Loucy (cell line): ENCODE data around the gene NUP107.

ENCODE experiments used
- H2AFZ ChIP-seq: fragments of 200-600 bp; sonication (generic); 2 replicates; pipeline ENCODE4 v1.6.0; 2016; ENCODE audit warnings: antibody characterized with exemption, mild to moderate bottlenecking, low read length, moderate library complexity
- H3F3A ChIP-seq: fragments of 200-600 bp; 2 replicates; pipeline ENCODE4 v1.6.0; 2016; ENCODE audit warnings: antibody characterized with exemption, low read depth, mild to moderate bottlenecking
- H3K27me3 ChIP-seq: fragments of 200-600 bp; sonication (generic); 2 replicates; pipeline ENCODE4 v1.6.1; 2014; ENCODE audit warnings: low read length, mild to moderate bottlenecking; ENCODE audit not compliant: insufficient read depth, poor library complexity, severe bottlenecking
- H3K36me3 ChIP-seq: fragments of 200-600 bp; sonication (generic); 2 replicates; pipeline ENCODE4 v1.6.1; 2016; ENCODE audit warnings: low read length; ENCODE audit not compliant: insufficient read depth
- H3K4me1 ChIP-seq: fragments of 200-600 bp; sonication (generic); 2 replicates; pipeline ENCODE4 v1.5.1; 2014; ENCODE audit warnings: low read length, mild to moderate bottlenecking; ENCODE audit not compliant: insufficient read depth, poor library complexity, severe bottlenecking
- H3K4me2 ChIP-seq: fragments of 200-600 bp; sonication (generic); 2 replicates; pipeline ENCODE4 v1.6.0; 2014; ENCODE audit warnings: antibody characterized with exemption, low read length, low read depth, mild to moderate bottlenecking; ENCODE audit not compliant: poor library complexity, severe bottlenecking
- H3K4me3 ChIP-seq: fragments of 200-600 bp; sonication (generic); 2 replicates; pipeline ENCODE4 v1.5.1; 2014; ENCODE audit warnings: low read length, mild to moderate bottlenecking, mixed read lengths; ENCODE audit not compliant: poor library complexity, severe bottlenecking
- H3K79me2 ChIP-seq: fragments of 200-600 bp; sonication (generic); 2 replicates; pipeline ENCODE4 v1.6.1; 2014; ENCODE audit warnings: low read length; ENCODE audit not compliant: insufficient read depth
- H3K9ac ChIP-seq: fragments of 200-600 bp; sonication (generic); 2 replicates; pipeline ENCODE4 v1.6.0; 2014; ENCODE audit warnings: mild to moderate bottlenecking, low read depth, low read length, moderate library complexity; ENCODE audit not compliant: poor library complexity, severe bottlenecking
- H3K9me2 ChIP-seq: fragments of 200-600 bp; sonication (generic); replicated peaks from 2 replicates; pipeline ENCODE4 v1.6.1; 2016; ENCODE audit warnings: low read depth, low read length, mixed read lengths
- H3K9me3 ChIP-seq: fragments of 200-600 bp; sonication (generic); 2 replicates; pipeline ENCODE4 v1.6.1; 2014; ENCODE audit warnings: mild to moderate bottlenecking, antibody characterized with exemption, low read length, low read depth; ENCODE audit not compliant: insufficient read depth
- H4K20me1 ChIP-seq: fragments of 200-600 bp; sonication (generic); 2 replicates; pipeline ENCODE4 v1.6.0; 2014; ENCODE audit warnings: antibody characterized with exemption, low read length, mild to moderate bottlenecking; ENCODE audit not compliant: insufficient read depth, poor library complexity, severe bottlenecking
- CTCF ChIP-seq: fragments of 200-600 bp; sonication (generic); conservative IDR thresholded peaks from 2 replicates; pipeline ENCODE4 v1.5.1; 2014; ENCODE audit warnings: mild to moderate bottlenecking, antibody characterized with exemption, low read length
- EZH2phosphoT487 ChIP-seq: fragments of 200-600 bp; IDR thresholded peaks from 2 replicates; pipeline ENCODE4 v1.6.1; 2018; ENCODE audit warnings: antibody characterized with exemption, mild to moderate bottlenecking, moderate library complexity, borderline replicate concordance

Gene NUP107

GRCh38 chr12:68775121-68775630 lies 88.4 kb downstream of the NUP107 start:
- no peak for TF ChIP-seq CTCF
- TF ChIP-seq EZH2phosphoT487, result no peak
- no peaks in the 10 kb centered on the region for H4K20me1 ChIP-seq
- no peak overlapping the region for H3K4me2 ChIP-seq
- H3K9me2 ChIP-seq, result no peaks in the 10 kb centered on the region
- H3K9ac ChIP-seq, result no peak overlapping the region
- H3K4me1 ChIP-seq, result peaks cover 4% of the 10 kb centered on the region
- no peaks in the 10 kb centered on the region for H3K9me3 ChIP-seq
- H3K36me3 ChIP-seq, result no peaks in the 10 kb centered on the region
- H3K79me2 ChIP-seq, result no peaks in the 10 kb centered on the region
- no peaks in the 10 kb centered on the region for H3F3A ChIP-seq
- no peak overlapping the region for H2AFZ ChIP-seq
- no peaks in the 10 kb centered on the region for H3K27me3 ChIP-seq
- no peak overlapping the region for H3K4me3 ChIP-seq

- Histone ChIP-seq H3K9me2 (no peaks in the 10 kb centered on the region), H3K4me1 (peaks cover 4% of the 10 kb centered on the region), H3K27me3 (no peaks in the 10 kb centered on the region), H3K79me2 (no peaks in the 10 kb centered on the region), H3F3A (no peaks in the 10 kb centered on the region), H3K9ac (no peak overlapping the region), H2AFZ (no peak overlapping the region), H3K36me3 (no peaks in the 10 kb centered on the region), H3K4me3 (no peak overlapping the region), H3K9me3 (no peaks in the 10 kb centered on the region), H3K4me2 (no peak overlapping the region), H4K20me1 (no peaks in the 10 kb centered on the region)
- TF ChIP-seq EZH2phosphoT487 (no peak), CTCF (no peak)
Observed at GRCh38 chr12:68776976-68777610, 90.3 kb downstream of the NUP107 start.

GRCh38 chr12:68779280-68779679 lies 92.5 kb downstream of the NUP107 start:
- Histone ChIP-seq H3K9ac (no peak overlapping the region), H3K4me3 (no peak overlapping the region), H3K4me2 (no peak overlapping the region), H3K36me3 (no peaks in the 10 kb centered on the region), H3K9me2 (no peaks in the 10 kb centered on the region), H4K20me1 (no peaks in the 10 kb centered on the region), H3K4me1 (no peaks in the 10 kb centered on the region), H3K27me3 (no peaks in the 10 kb centered on the region), H2AFZ (no peak overlapping the region), H3F3A (no peaks in the 10 kb centered on the region), H3K9me3 (no peaks in the 10 kb centered on the region), H3K79me2 (no peaks in the 10 kb centered on the region)
- TF ChIP-seq EZH2phosphoT487, result no peak
- no peak for TF ChIP-seq CTCF
